HepG2 (cell line): Measurements from ENCODE around the gene C4B. TPM values are rescaled to one million over a fixed set of nuclear protein-coding genes. Genes with fewer than 3 reads are reported as not detected.

ENCODE experiments used
- AKNA ChIP-seq: sonication (generic); formaldehyde crosslinking; IDR thresholded peaks from 2 replicates; pipeline ENCODE4 v1.4.0; 2020; ENCODE audit warnings: missing genetic modification reagents, borderline replicate concordance
- CREB1 ChIP-seq, 2 experiments: fragments of 450-650 bp in 1 of 2; IDR thresholded peaks; 2 replicates each; pipeline ENCODE4 v1.6.1; 2016 to 2017; ENCODE audit warnings: control low read depth in 1 of 2, mild to moderate bottlenecking in 1 of 2, missing compliant biosample characterization in 1 of 2, missing genetic modification characterization in 1 of 2
- FOXP4 ChIP-seq: sonication (generic); formaldehyde crosslinking; IDR thresholded peaks from 2 replicates; pipeline ENCODE4 v1.4.0; 2020; ENCODE audit warnings: missing genetic modification reagents
- HOXD1 ChIP-seq: sonication (generic); formaldehyde crosslinking; IDR thresholded peaks from 2 replicates; pipeline ENCODE4 v1.5.0; 2020; ENCODE audit warnings: missing genetic modification reagents
- NFAT5 ChIP-seq: sonication (generic); formaldehyde crosslinking; IDR thresholded peaks from 2 replicates; pipeline ENCODE4 v1.4.0; 2020; ENCODE audit warnings: missing genetic modification reagents
- POLR2A ChIP-seq, 2 experiments: IDR thresholded peaks; 2 replicates each; pipeline ENCODE4 v1.6.1; 2011; ENCODE audit warnings: low read depth in 2 of 2, low read length in 2 of 2, mild to moderate bottlenecking in 1 of 2, moderate library complexity in 1 of 2; ENCODE audit not compliant: insufficient read depth in 1 of 2
- POLR2G ChIP-seq: fragments of 200-400 bp; formaldehyde crosslinking; IDR thresholded peaks from 2 replicates; pipeline ENCODE4 v1.6.1; 2018; ENCODE audit warnings: mild to moderate bottlenecking, low read depth, low read length, moderate library complexity
- RNF2 ChIP-seq: fragments of 450-650 bp; conservative IDR thresholded peaks from 2 replicates; pipeline ENCODE4 v1.6.1; 2016; ENCODE audit warnings: low read depth
- ZBTB26 ChIP-seq: IDR thresholded peaks from 2 replicates; pipeline ENCODE4 v1.6.1; 2016; ENCODE audit warnings: missing compliant biosample characterization, missing genetic modification reagents, borderline replicate concordance
- ZBTB7A ChIP-seq: sonication (generic); formaldehyde crosslinking; IDR thresholded peaks from 2 replicates; pipeline ENCODE4 v1.8.0; 2022; ENCODE audit warnings: mild to moderate bottlenecking, missing genetic modification reagents
- ZFP62 ChIP-seq: sonication (generic); formaldehyde crosslinking; IDR thresholded peaks from 2 replicates; pipeline ENCODE4 v1.4.0; 2020; ENCODE audit warnings: missing genetic modification reagents
- ZNF101 ChIP-seq: sonication (generic); formaldehyde crosslinking; IDR thresholded peaks from 2 replicates; pipeline ENCODE4 v1.4.0; 2020; ENCODE audit warnings: mild to moderate bottlenecking, low read depth, missing genetic modification reagents, borderline replicate concordance
- ZNF768 ChIP-seq: sonication (generic); formaldehyde crosslinking; IDR thresholded peaks from 2 replicates; pipeline ENCODE4 v1.4.0; 2020; ENCODE audit warnings: missing genetic modification reagents
- ZNF891 ChIP-seq: sonication (generic); formaldehyde crosslinking; IDR thresholded peaks from 2 replicates; pipeline ENCODE4 v1.5.0; 2020; ENCODE audit warnings: mild to moderate bottlenecking, missing genetic modification reagents
- ZSCAN31 ChIP-seq: sonication (generic); formaldehyde crosslinking; IDR thresholded peaks from 2 replicates; pipeline ENCODE4 v1.5.0; 2020; ENCODE audit warnings: low read depth, mild to moderate bottlenecking, missing genetic modification reagents
- polyA plus RNA-seq, 8 experiments: library from polyadenylated mRNA; depleted of rRNA in 3 of 8; stranded (reverse) in 7 of 8; unstranded in 1 of 8; fragments of >200 nt; fragmentation: Illumina TruSeq in 4 of 8; extraction: Trizol in 4 of 8; gene quantifications; 2 replicates each; pipeline versions ENCODE4 v1.2.1 to v1.2.3, GENCODE V29; 2011 to 2016; ENCODE audit warnings: low read depth in 4 of 8, missing spikeins in 1 of 8, mixed read lengths in 1 of 8; ENCODE audit not compliant: insufficient read depth in 1 of 8
- total RNA-seq, 5 experiments: library from RNA; depleted of rRNA; stranded (reverse); fragments of >200 nt; fragmentation: Illumina TruSeq; extraction: Trizol; gene quantifications; 2 replicates each; pipeline ENCODE4 v1.2.3, GENCODE V29; 2016; ENCODE audit warnings: low read depth in 1 of 5

Gene C4B
- total and polyA plus RNA-seq, 2 of the 13 experiments (the other 11 are each of a cell fraction or from before 2014, with no cell fraction given), result 167 to 538 TPM

- TF ChIP-seq HOXD1 (0 out of 2 replicates have a peak, but pooled peaks have one; percentile 65), ZBTB7A (CRISPR knock-in tag) (peak; percentile 48; the same call in 1 of the 2 replicates), NFAT5 (0 out of 2 replicates have a peak, but pooled peaks have one; percentile 22), ZSCAN31 (no peak), ZNF768 (CRISPR knock-in tag) (peak; percentile 65; the same call in 1 of the 2 replicates), ZNF101 (CRISPR knock-in tag) (no peak), RNF2 (0 out of 2 replicates have a peak, but pooled peaks have one; percentile 46), ZNF891 (peak; percentile 69; the same call in 1 of the 2 replicates), CREB1 (IDR thresholded peaks at IDR 0.05) (no peak), CREB1 (CRISPR knock-in tag; IDR thresholded peaks at IDR 0.05) (no peak), ZBTB26 (CRISPR knock-in tag) (no peak), ZFP62 (CRISPR knock-in tag) (0 out of 2 replicates have a peak, but pooled peaks have one; percentile 2), POLR2A (IDR thresholded peaks at IDR 0.05; ENCODE audit: insufficient read depth in 1 of 2, low read depth in 2 of 2, low read length in 2 of 2) (peak in 1 of 2 experiments; percentile 14; a peak in 1 of 4 replicates), POLR2G (no peak), FOXP4 (CRISPR knock-in tag) (no peak), AKNA (CRISPR knock-in tag) (no peak)
These were observed 41.8 kb upstream of the C4B start (continued) for GRCh38 chr6:31972709-31973350.
